Hematopoietic multipotent progenitor cell treated with erythropoietin and hydrocortisone succinate and interleukin-3 and kit ligand, for 4 days (in vitro differentiated cells): Measurements from ENCODE around the gene UROD.

Source experiments
- DNase-seq: peaks from one replicate; pipeline ENCODE4 v3.0.0-alpha.2; 2015

The UROD gene

GRCh38 chr1:45009296-45009865, 2.7 kb upstream of the UROD start:
- DNase-seq, result no peak

- peak; percentile 48 for DNase-seq
Observed at GRCh38 chr1:45009956-45010854, 1.8 kb upstream of the UROD start.

- DNase-seq, result peak; percentile 94
Observed at GRCh38 chr1:45010855-45011811, 921 bp upstream of the UROD start, which contains the start of gene HECTD3. Gene HECTD3, minus strand, starts transcription at chr1:45011324. Its CDS starts 67 bp downstream, at chr1:45011257.

- DNase-seq, result peak; percentile 98
Observed at GRCh38 chr1:45012639-45013278, 705 bp downstream of the UROD start.

DNA sequence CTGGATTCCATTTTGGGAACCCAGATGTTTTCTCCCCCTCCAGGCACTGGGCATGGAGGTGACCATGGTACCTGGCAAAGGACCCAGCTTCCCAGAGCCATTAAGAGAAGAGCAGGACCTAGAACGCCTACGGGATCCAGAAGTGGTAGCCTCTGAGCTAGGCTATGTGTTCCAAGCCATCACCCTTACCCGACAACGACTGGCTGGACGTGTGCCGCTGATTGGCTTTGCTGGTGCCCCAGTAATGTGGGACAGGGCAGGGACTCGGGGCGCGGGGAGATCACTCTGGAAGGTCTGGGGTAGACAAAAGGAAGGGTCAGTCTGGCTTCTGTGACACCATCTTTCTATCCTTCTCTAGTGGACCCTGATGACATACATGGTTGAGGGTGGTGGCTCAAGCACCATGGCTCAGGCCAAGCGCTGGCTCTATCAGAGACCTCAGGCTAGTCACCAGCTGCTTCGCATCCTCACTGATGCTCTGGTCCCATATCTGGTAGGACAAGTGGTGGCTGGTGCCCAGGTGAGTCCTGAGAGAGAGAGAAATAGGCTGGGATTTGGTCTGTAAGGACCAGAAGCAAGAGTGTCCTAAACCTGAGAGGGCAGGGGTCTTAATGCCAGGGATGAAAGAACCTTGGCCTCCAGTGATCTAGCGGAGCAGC, 1.6 kb downstream of the UROD start:
- DNase-seq, result no peak

GRCh38 chr1:45014321-45015028, 2.4 kb downstream of the UROD start:
- DNase-seq, result peak; percentile 92

GRCh38 chr1:45015683-45016082, 3.6 kb downstream of the UROD start:
- DNase-seq, result no peak

DNA sequence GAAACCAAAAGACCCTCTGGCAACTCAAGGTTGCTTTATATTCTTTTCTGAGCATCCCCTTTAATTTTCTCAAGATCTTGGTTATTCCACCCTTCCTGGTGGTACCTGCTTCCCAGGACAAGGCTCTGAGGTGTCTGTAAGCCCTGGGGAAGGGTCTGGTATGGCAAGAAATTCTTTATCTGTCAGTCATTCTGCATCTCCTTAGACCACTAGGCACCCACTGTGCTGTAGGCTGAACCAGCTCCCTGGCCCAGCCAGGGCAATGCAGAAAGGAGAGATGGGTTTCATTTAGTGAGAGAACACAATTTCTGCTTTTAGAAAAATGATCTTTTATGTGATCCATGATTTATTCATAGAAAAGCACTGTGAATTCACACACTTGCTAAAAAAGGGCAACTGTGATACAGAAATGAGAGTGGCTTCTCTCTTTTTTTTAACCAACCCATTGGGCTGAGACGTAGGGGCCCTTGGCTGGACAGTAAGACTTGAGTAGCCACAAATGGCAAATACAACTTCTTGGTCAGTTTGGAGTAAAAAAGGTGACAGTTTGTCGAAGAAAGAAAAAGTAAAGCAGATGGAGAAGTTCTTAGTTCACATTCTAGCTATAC, 4.1 kb downstream of the UROD start:
- no peak for DNase-seq

DNA sequence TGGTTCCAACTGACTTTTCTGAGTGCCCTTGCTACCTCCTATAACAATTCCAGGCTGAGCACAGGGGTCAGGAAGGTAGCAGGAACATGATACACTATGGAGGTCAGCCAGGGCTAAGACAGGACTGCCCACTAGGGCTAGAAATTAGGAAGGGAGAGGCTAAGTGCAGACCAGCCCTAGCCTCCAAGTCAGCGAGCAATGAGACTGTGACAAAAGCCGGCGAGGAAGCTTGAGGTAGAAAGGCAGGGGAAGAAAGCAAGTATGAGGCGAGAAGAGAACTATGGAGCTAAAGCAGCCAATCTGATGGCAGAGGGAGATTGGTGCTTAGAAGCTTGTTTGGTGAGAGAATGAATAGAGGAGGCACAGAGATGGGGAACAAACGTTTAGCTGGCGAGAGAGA, 4.7 kb downstream of the UROD start:
- DNase-seq, result peak; percentile 19

DNA sequence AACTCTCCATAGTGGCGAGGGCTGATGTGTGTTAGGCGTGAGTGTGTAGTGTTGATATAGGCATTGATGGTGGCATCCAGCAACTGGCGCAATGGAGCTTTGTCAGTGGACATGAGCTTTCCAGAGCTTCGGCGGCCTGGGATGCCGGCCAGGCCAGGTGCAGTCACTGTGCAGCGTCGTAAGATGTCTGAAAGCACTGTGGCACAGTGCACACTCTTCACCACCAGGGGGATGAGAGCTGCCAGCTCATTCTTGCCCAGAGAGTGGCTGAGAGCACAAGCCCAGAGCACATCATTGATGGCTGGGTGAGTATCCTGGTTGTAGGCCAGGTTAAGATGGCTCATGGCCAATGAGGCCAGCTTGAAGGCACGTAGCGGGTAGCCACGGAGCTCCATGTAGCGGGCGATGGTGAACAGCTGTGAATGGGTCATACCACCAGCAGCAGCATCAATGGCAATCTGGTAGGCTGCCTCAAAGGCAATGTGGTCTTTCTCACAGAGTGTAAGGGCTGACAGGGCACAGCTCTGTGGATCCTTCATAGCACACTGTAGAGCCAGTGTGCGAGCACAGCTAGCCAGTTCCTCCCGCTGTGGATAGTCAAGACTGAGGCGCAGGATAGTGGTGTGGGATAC, 6.7 kb downstream of the UROD start:
- peak; percentile 84 for DNase-seq

DNA sequence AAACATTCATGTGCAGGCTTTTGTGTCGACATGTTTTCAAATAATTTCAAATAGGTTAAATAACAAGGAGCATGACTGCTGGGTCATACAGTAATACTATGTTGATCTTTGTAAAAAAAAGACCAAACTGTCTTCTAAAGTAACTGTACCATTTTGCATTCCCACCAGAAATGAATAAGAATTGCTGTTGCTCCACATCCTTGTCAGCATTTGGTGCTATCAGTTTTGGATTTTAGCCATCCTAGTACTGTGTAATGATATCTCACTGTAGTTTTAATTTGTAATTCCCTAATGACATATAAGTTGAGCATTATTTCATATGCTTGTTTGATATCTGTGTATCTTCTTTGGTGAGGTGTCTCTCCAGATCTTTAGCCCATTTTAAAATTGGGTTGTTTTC, 11.6 kb downstream of the UROD start:
- DNase-seq, result no peak

- no peak for DNase-seq
Observed at GRCh38 chr1:45026446-45026845, 14.4 kb downstream of the UROD start.

- no peak for DNase-seq
Observed at GRCh38 chr1:45032837-45033236, 20.8 kb downstream of the UROD start.

- peak; percentile 33 for DNase-seq
Observed at GRCh38 chr1:45033356-45033755, 21.3 kb downstream of the UROD start.

- DNase-seq, result peak; percentile 89
Observed at GRCh38 chr1:45035631-45036301, 23.7 kb downstream of the UROD start.

GRCh38 chr1:45037456-45037855, 25.4 kb downstream of the UROD start:
- peak; percentile 84 for DNase-seq

- DNase-seq, result no peak
Observed at GRCh38 chr1:45038240-45038639, 26.2 kb downstream of the UROD start.

GRCh38 chr1:45038661-45039364, 26.8 kb downstream of the UROD start:
- DNase-seq, result peak; percentile 95

DNA sequence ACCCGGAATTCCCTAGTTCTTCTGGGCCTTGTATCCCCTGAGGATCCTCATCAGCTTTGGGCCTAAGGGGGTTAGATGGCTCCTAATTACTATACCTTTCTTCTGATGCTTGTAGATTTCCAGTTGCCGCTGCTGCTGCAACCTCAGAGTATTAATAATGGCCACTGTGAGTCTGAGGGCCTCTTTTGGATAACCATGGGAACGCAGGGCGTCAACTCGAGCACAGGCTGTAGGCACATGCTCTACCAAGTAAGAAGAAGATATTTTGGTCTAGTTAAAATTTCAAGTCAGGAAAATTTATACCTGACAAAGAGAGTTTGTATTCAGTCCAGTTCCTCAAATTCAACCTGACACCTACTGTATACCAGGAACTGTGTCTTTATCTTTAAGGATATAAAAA, 28.2 kb downstream of the UROD start:
- DNase-seq, result no peak
